Activated CD8-positive, alpha-beta memory T cell treated with anti-CD3 and anti-CD28 coated beads, Interleukin-2, amount 50 U/mL, for 1 hour (primary cell): Measurements from ENCODE around the gene CTNNBIP1.

Source experiments
- DNase-seq: peaks from one replicate; pipeline ENCODE4 v3.0.0-alpha.2; 2020; ENCODE audit errors: extremely low read depth

The CTNNBIP1 gene

GRCh38 chr1:9853249-9853595, 56.8 kb downstream of the CTNNBIP1 start:
- DNase-seq, result no peak

- DNase-seq, result no peak
Observed at GRCh38 chr1:9852410-9853248, 57.4 kb downstream of the CTNNBIP1 start.

DNA sequence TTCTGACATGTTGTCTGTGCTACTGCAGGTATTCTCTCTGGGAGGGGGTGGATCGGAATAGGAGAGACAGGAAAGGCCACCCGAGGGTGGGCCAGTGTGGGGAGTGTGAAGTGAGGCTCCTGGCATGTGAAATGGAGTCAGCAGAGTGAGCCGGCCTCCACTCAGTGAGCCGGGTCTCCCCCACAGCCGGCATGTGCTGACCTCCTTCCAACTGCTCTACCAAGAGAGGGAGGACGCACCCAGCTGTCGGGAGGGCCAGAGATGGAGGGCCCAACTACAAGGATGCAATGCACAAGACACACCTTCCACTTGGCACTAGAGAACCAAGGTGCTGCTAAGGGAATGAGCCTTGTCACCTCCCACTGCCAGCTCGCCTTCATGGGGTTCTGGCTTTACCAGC, 58.1 kb downstream of the CTNNBIP1 start:
- DNase-seq, result no peak

DNA sequence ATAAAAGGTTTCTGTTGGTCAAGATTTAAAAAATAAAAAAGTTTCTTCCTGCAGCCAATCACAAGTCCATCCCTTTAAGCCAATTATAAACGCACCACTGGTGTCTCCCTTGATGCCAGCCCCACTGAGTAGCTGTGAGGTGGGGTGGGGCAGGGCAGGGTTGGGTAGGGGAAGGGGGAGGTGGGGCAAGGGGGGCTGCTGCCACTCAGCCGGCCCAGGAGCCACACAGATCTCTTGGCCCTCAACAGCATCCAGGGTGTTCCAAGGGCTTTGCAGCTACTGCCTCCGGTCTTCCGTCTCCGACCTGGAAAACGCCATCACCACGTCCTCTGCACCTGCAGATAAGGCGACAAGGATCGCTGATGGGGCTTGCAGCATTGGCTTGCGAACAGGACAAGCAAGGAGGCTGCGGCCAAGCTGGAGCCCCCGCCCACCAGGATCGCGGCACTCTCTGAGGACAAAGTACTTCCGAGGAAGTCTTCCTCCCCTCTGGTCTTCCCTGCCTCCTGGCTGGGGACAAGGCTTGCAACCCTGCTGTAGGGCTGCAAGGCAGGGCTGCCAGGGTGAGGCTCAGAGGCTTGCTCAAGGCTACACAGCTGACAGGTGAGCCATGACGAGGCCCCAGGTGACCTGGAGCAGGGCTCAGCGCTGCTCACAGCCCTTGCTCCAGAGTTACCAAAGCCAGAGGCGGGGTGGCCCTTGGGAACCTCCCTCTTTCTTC, 59.5 kb downstream of the CTNNBIP1 start:
- DNase-seq, result no peak

DNA sequence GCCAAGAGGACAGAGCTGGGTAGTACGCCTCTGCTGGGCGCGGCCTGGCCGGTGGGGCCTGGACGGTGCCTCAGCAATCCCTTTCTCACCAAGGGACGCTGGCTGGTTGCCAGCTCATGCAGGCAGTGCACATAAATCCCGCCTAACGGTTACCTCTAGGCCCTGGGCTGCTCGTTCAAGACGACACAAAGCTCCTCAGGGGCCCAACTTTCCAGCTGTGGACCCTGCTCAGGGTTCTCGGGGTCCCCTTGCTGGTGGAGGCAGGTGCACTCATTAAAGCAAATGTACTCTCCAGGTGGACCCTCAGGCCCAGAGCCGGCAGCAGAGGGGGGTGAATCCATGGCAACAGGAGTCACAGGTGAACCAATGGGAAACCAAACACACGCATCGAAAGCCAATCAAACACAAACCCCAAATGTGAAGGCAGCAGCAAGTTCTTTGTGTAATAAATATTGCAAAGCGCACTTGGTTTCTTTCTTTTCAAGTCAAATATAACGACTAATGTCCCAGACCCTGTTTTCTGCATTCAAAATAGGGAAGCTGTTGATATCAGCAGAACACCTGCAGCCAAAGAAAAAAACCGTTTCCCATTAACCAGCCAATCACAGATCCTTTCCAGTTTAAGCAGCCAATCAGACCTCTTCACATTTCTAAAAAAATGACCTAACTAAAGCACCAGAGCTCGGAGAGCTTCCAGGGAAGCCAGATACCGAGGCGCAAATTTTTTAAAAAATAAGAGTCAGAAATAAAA, 60.2 kb downstream of the CTNNBIP1 start:
- DNase-seq, result no peak

DNA sequence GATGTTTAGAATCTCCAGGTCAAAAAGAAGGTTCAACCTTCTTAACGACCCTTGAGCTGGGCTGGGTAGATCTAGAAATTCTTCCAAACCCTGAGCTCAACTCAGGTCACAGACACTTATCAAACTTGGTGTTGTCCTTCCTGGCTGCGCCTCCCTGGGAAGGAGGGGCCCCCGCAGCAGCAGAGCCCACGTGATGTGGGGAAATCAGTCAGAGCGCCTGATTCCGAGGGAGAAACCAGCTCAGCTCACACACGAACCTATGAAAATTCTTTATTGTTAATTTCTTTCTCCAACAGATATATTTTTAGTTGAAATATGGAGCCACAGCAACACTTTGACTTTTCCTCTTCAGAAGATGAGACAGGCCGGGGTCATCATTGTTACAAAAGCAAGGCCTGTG, 62.0 kb downstream of the CTNNBIP1 start:
- no peak for DNase-seq

DNA sequence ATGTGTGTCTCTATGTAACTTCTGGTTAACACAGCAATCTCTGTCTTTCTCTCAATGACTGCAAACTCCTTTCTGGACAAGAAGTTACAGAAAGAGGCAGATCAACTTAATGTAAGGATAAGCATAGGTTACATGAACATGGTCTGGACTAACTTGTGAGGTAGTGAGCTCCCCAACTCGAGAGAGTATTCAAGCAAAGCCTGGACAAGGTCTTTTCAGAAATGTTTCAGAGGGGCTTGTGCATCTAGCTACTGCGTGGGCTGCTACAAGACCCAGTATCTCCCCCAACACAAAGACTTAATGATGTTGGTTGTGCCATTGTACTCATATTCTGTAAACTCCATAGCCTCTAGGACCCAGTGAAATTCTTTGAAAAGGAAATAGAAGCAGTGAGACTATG, 62.8 kb downstream of the CTNNBIP1 start:
- no peak for DNase-seq

- no peak for DNase-seq
Observed at GRCh38 chr1:9846611-9847171, 63.4 kb downstream of the CTNNBIP1 start.

DNA sequence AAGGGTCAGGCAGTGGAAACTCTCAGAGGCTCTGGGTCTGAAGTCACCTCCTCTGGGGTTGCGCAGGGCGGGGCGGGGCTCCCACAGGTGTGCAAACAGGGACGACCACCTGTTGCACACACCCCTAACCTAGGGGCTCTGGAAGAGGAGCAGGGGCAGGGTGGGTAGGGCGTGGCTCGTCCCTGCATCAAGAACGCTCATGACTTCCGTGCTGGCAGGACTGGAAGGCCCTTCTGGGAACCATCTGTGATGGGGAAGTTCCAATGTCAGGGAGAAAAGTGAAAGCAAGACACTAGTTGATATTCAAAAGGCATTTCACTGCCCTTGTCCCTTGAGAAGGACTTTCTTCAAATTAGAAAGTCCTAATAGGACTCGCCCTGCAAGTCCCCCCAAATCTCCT, 64.2 kb downstream of the CTNNBIP1 start:
- no peak for DNase-seq

GRCh38 chr1:9844756-9845155, 65.3 kb downstream of the CTNNBIP1 start:
- DNase-seq, result no peak

DNA sequence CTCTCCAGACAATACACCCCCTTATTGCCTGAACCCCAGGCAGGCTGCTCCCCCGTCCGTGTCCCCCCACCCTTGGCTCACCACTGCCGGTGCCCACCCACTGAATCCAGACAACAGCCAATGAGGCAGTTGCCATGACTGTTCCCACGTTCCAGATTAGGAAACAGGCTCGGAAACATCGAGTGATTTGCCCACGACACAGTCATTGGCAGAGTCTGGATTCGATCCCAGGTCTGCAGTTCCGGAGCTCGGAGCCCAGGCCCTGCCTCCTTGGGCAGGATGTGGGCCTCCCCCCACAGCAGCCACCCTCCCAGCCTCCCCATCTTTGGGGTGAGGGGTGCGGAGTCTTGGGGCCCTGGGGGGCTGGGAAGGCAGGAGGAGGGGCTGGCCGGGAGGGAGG, 66.0 kb downstream of the CTNNBIP1 start:
- DNase-seq, result no peak

- DNase-seq, result no peak
Observed at GRCh38 chr1:9843576-9843945, 66.5 kb downstream of the CTNNBIP1 start.

GRCh38 chr1:9842781-9843575, 67.1 kb downstream of the CTNNBIP1 start:
- no peak for DNase-seq

DNA sequence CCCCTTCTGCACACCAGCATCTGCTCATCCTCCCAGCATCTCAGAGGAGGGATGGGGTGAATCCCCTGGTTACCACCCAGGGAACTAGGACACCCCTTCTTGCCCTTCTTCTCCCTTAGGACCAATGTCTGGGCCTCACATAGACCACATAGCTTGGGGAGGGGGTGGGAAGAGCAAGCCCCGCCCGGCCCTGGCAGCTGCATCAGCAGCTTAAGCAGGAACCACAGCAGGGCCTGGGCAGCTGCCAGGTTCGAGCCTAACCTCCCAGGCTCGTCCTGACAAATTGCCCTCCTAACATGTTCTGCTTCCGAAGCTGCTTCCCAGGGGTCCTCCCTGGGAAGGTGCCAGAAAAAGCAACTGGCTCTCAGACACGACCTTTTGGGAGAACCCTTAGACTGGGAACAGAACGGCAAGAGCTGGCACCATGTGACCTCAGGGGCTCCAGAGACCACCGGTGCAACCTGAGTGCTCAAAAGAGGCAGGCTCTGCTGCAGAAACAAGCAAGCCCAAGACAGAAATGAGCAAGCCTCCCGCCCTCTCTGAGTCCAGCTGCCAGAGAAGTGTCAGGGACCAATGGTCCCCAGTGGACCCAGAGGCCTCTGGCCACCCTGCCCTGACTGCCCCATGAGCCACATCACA, 67.9 kb downstream of the CTNNBIP1 start:
- DNase-seq, result no peak

DNA sequence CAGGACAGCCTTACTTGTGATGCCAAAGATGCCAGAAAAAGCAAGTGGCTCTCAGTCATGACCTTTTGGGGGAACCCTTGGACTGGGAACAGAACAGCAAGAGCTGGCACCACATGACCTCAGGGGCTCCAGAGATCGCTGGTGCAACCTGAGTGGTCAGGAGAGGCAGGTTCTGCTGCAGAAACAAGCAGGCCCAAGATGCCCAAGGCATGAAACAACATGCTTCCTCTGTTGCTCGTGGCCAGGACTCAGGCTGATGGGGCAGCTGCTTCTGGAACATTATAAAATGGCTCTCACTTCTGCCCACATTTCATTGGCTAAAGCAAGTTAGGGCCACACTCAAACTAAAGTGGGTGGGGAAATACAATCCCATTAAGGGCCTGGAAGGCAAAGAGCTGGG, 68.6 kb downstream of the CTNNBIP1 start:
- no peak for DNase-seq

DNA sequence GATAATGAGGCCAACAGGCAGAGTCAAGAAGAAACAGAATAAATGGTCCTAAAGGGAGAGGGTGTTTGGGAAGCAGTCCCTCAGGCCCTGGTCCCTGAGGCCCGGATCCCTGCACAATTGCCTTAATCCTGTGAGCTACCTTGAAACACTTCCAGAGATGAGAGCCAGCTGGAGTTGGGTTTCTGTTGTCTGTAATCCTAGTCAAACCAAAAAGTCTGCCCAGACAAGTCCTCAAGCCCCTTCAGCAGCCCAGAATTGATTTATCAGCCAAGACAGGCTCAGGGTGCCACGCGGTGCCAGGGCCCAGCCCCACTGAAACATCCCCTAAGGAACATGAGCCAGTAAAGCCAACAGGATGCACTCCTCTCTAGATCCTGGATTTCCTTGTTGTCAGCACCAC, 69.9 kb downstream of the CTNNBIP1 start:
- DNase-seq, result no peak

DNA sequence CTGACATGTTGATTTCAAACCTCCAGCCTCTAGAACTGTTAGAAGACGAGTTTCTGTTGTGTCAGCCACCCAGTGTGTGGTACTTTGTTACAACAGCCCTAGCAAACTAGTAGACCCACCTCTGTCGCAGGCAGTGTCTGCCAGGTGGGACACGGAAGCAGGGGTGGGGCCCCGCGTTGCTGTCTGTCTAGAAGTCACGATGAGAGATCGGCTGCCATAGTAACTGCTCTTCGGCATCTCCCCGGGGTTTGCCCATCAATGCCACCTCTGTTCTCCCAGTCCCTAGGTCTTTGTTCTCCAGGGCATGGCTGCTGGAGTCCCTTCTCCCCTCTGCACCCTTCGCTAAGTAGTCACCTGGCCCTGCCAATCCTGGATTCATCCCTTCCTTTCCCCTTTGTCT, 71.1 kb downstream of the CTNNBIP1 start:
- DNase-seq, result no peak

GRCh38 chr1:9836632-9836960, 73.5 kb downstream of the CTNNBIP1 start:
- no peak for DNase-seq

- no peak for DNase-seq
Observed at GRCh38 chr1:9835758-9836631, 74.1 kb downstream of the CTNNBIP1 start.

DNA sequence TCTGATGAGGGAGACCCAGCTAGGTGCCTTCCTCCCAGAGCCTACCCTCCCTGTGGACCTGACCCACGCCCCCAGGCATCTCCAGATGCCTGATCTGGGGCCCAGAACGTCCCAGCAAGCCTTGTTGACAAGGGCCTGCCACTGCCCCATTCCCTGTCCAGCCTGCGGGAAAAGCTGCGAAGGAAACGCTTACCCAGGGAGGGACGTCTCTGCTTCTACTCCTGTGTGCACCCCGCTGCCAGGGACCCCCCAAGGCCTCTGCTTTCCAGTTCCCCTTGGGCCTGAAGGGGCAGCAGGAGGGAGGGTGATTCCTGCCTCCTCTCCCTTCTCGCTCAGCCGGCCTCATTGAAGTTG, 74.7 kb downstream of the CTNNBIP1 start:
- no peak for DNase-seq
